Caco-2 (cell line): ENCODE measurements around the gene OR9G1. TPM values are rescaled to one million over a fixed set of nuclear protein-coding genes. Genes with fewer than 3 reads are reported as not detected.

Experiments
- BruUV-seq: library from RNA; stranded (reverse); fragments of 400-500 nt; replicated peaks from 2 replicates; lab custom pipeline; 2021; lab: Mats Ljungman, UMichigan
- CTCF ChIA-PET: fragments of 300-600 bp; sonication (Branson Sonifier 250); formaldehyde crosslinking; loops from one replicate; lab custom pipeline; 2022; ENCODE audit warnings: antibody characterized with exemption; lab: Charles Lee
- POLR2A ChIA-PET: fragments of 300-600 bp; sonication (Branson Sonifier 250); formaldehyde crosslinking; loops from one replicate; lab custom pipeline; 2022; ENCODE audit warnings: antibody characterized with exemption; lab: Charles Lee
- DNase-seq, 2 experiments: peaks; one replicate each; pipeline versions ENCODE4 v3.0.0 to v3.0.0-alpha.2; 2020 to 2022
- H3K27me3 ChIP-seq: replicated peaks from 2 replicates; pipeline ENCODE4 v1.6.0; 2011; ENCODE audit warnings: low read length; ENCODE audit not compliant: control insufficient read depth, insufficient read depth
- H3K36me3 ChIP-seq: 2 replicates; pipeline ENCODE4 v1.5.1; 2011; ENCODE audit warnings: low read length; ENCODE audit not compliant: control insufficient read depth, insufficient read depth
- H3K4me1 ChIP-seq: fragments of 250-450 bp; sonication (Bioruptor Pico); 2 replicates; pipeline ENCODE4 v1.5.1; 2020; ENCODE audit warnings: mild to moderate bottlenecking
- H3K4me3 ChIP-seq: 2 replicates; pipeline ENCODE4 v1.5.1; 2011; ENCODE audit warnings: low read depth, mild to moderate bottlenecking, control low read depth, low read length
- H3K9me3 ChIP-seq: fragments of 250-450 bp; sonication (Bioruptor Pico); 2 replicates; pipeline ENCODE4 v1.5.1; 2020; ENCODE audit warnings: mild to moderate bottlenecking, moderate library complexity
- H3K27ac Mint-ChIP-seq: one replicate; pipeline ENCODE4 v1.8.0; 2022; ENCODE audit warnings: mixed read lengths; ENCODE audit not compliant: unreplicated experiment
- H3K27me3 Mint-ChIP-seq: one replicate; pipeline ENCODE4 v1.8.0; 2022; ENCODE audit warnings: mixed read lengths; ENCODE audit not compliant: insufficient read depth, unreplicated experiment
- H3K36me3 Mint-ChIP-seq: one replicate; pipeline ENCODE4 v1.8.0; 2022; ENCODE audit warnings: mild to moderate bottlenecking, mixed read lengths; ENCODE audit not compliant: insufficient read depth, unreplicated experiment
- H3K4me1 Mint-ChIP-seq: one replicate; pipeline ENCODE4 v1.8.0; 2022; ENCODE audit warnings: low read depth, mixed read lengths; ENCODE audit not compliant: unreplicated experiment
- H3K4me3 Mint-ChIP-seq: one replicate; pipeline ENCODE4 v1.8.0; 2022; ENCODE audit warnings: mild to moderate bottlenecking, moderate library complexity, mixed read lengths; ENCODE audit not compliant: unreplicated experiment
- H3K9me3 Mint-ChIP-seq: one replicate; pipeline ENCODE4 v1.8.0; 2022; ENCODE audit warnings: mixed read lengths; ENCODE audit not compliant: unreplicated experiment
- CTCF ChIP-seq, 2 experiments: fragments of 200-600 bp in 1 of 2; IDR thresholded peaks; 1 replicate in 1 of 2; 2 replicates in 1 of 2; pipeline versions ENCODE4 v1.5.1 to v1.8.0; 2011 to 2022; ENCODE audit warnings: antibody characterized with exemption in 1 of 2, control low read depth in 1 of 2, inconsistent platforms in 1 of 2, low read depth in 1 of 2, low read length in 1 of 2, mild to moderate bottlenecking in 1 of 2, moderate library complexity in 1 of 2; ENCODE audit not compliant: insufficient read depth in 1 of 2, severe bottlenecking in 1 of 2, unreplicated experiment in 1 of 2
- intact Hi-C: fragments of 100-400 bp; cut with micrococcal nuclease; formaldehyde crosslinking; loops from one replicate; pipeline ENCODE4 v1.10.0; 2022; ENCODE audit not compliant: unreplicated experiment
- total RNA-seq: library from RNA; stranded (reverse); gene quantifications from 2 replicates; pipeline ENCODE4 v1.2.3, GENCODE V29; 2022

OR9G1 gene
- total RNA-seq, 1 experiment from 2014 or later: not detected

DNA sequence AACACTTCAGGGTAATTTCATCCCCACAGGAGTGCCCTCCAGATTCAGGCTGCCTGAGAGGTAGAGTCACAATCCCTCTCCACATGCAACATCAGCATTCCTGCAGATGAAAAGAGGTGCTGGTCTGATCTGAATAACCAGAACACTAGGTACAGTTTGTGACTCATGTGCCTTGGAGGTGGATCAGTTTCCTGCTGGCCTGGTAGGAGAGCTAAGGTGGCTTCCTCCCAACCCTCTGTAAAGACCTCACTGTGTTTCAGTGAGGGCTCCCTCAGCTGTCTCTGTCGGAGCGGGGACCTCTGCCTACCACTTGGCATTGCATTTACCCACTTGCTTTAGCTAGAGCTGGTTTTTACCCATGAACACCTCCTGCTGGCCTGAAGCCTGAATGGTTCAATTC, 7.6 kb downstream of the OR9G1 start:
- no peak for TF ChIP-seq CTCF (IDR thresholded peaks at IDR 0.05; ENCODE audit: insufficient read depth in 1 of 2, low read depth in 1 of 2, low read length in 1 of 2, severe bottlenecking in 1 of 2, unreplicated experiment in 1 of 2)
- H3K36me3 Mint-ChIP-seq: no peaks in the 10 kb centered on the region
- Histone ChIP-seq H3K27me3 (no peaks in the 10 kb centered on the region), H3K4me3 (no peak overlapping the region), H3K36me3 (no peaks in the 10 kb centered on the region), H3K9me3 (no peaks in the 10 kb centered on the region), H3K4me1 (no peaks in the 10 kb centered on the region)
- H3K4me1 Mint-ChIP-seq: no peaks in the 10 kb centered on the region
- DNase-seq: no peak
- intact Hi-C loops: loop anchor here (10.0 kb wide), 1 partner anchor 182 kb away; no protein-coding TSS in a partner anchor
- no peaks in the 10 kb centered on the region for H3K9me3 Mint-ChIP-seq
- no peak overlapping the region for H3K4me3 Mint-ChIP-seq
- BruUV-seq: no TSS peak
- H3K27ac Mint-ChIP-seq: no peak overlapping the region
- ChIA-PET CTCF (no interaction called here), POLR2A (no interaction called here)
- H3K27me3 Mint-ChIP-seq: no peaks in the 10 kb centered on the region

- ChIA-PET CTCF (no interaction called here), POLR2A (no interaction called here)
- H3K4me3 Mint-ChIP-seq: no peak overlapping the region
- no peak overlapping the region for H3K27ac Mint-ChIP-seq
- Histone ChIP-seq H3K9me3 (no peaks in the 10 kb centered on the region), H3K4me3 (no peak overlapping the region), H3K36me3 (no peaks in the 10 kb centered on the region), H3K27me3 (no peaks in the 10 kb centered on the region; the same call in 1 of the 2 replicates), H3K4me1 (no peaks in the 10 kb centered on the region)
- no peaks in the 10 kb centered on the region for H3K9me3 Mint-ChIP-seq
- H3K27me3 Mint-ChIP-seq: no peaks in the 10 kb centered on the region
- no peaks in the 10 kb centered on the region for H3K4me1 Mint-ChIP-seq
- DNase-seq: no peak
- no TSS peak for BruUV-seq
- no peaks in the 10 kb centered on the region for H3K36me3 Mint-ChIP-seq
- intact Hi-C loops: no loop called here
- no peak for TF ChIP-seq CTCF (IDR thresholded peaks at IDR 0.05; ENCODE audit: insufficient read depth in 1 of 2, low read depth in 1 of 2, low read length in 1 of 2, severe bottlenecking in 1 of 2, unreplicated experiment in 1 of 2)
Observed at GRCh38 chr11:56714206-56714605, 15.3 kb downstream of the OR9G1 start.

- no peak for DNase-seq
- POLR2A ChIA-PET: no interaction called here
- CTCF ChIA-PET: no interaction called here
Observed at GRCh38 chr11:56716379-56716854, 17.5 kb downstream of the OR9G1 start.

More at GRCh38 chr11:56716379-56716854, 17.5 kb downstream of the OR9G1 start:
- intact Hi-C loops: no loop called here
- Histone ChIP-seq H3K4me3 (no peak overlapping the region), H3K9me3 (no peaks in the 10 kb centered on the region), H3K4me1 (no peaks in the 10 kb centered on the region), H3K27me3 (no peaks in the 10 kb centered on the region; the same call in 1 of the 2 replicates), H3K36me3 (no peaks in the 10 kb centered on the region)
- Mint-ChIP-seq H3K4me1 (no peaks in the 10 kb centered on the region), H3K27ac (no peak overlapping the region), H3K4me3 (no peak overlapping the region), H3K27me3 (no peaks in the 10 kb centered on the region), H3K36me3 (no peaks in the 10 kb centered on the region), H3K9me3 (no peaks in the 10 kb centered on the region)
- BruUV-seq: no TSS peak
- no peak for TF ChIP-seq CTCF (IDR thresholded peaks at IDR 0.05; ENCODE audit: insufficient read depth in 1 of 2, low read depth in 1 of 2, low read length in 1 of 2, severe bottlenecking in 1 of 2, unreplicated experiment in 1 of 2)
